Left ventricle myocardium inferior (tissue), 1 donor: Measurements from ENCODE around the gene CCS. TPM values are rescaled to one million over a fixed set of nuclear protein-coding genes. Genes with fewer than 3 reads are reported as not detected.

Experiments
- DNase-seq: peaks from one replicate; pipeline ENCODE4 v3.0.0-alpha.2; 2020
- H3K27ac ChIP-seq: fragments of 200-600 bp; replicated peaks from 2 replicates; pipeline ENCODE4 v1.8.0; 2021
- H3K27me3 ChIP-seq: fragments of 200-600 bp; 2 replicates; pipeline ENCODE4 v1.8.0; 2021; ENCODE audit warnings: low read depth
- H3K36me3 ChIP-seq: fragments of 200-600 bp; 2 replicates; pipeline ENCODE4 v1.8.0; 2021
- H3K4me1 ChIP-seq: fragments of 200-600 bp; 2 replicates; pipeline ENCODE4 v1.8.0; 2021
- H3K4me3 ChIP-seq: fragments of 200-600 bp; 2 replicates; pipeline ENCODE4 v1.8.0; 2021; ENCODE audit warnings: mild to moderate bottlenecking, moderate library complexity
- H3K9me3 ChIP-seq: fragments of 200-600 bp; replicated peaks from 2 replicates; pipeline ENCODE4 v1.8.0; 2021
- intact Hi-C: fragments of 100-400 bp; cut with micrococcal nuclease; formaldehyde crosslinking; loops from one replicate; pipeline ENCODE4 v1.11.0; 2022
- total RNA-seq: library from RNA; stranded (reverse); fragmentation: NEBNext Ultra II Directional; extraction: Animal tissue kit (Norgen Biotek cat#: 25700); gene quantifications from one replicate; pipeline ENCODE4 v1.2.1, GENCODE V29; 2021
- TF ChIP-seq, protein P1 (sequence below): fragments of 200-600 bp; IDR thresholded peaks from 2 replicates; pipeline ENCODE4 v1.8.0; 2021; ENCODE audit warnings: antibody characterized with exemption, mild to moderate bottlenecking, borderline replicate concordance
- donor health status: DM: no; HTN: yes; CAD: no; lungs with severe emphysema.

Gene CCS
- total RNA-seq, 1 donor from 2014 or later, result 25.3 TPM

DNA sequence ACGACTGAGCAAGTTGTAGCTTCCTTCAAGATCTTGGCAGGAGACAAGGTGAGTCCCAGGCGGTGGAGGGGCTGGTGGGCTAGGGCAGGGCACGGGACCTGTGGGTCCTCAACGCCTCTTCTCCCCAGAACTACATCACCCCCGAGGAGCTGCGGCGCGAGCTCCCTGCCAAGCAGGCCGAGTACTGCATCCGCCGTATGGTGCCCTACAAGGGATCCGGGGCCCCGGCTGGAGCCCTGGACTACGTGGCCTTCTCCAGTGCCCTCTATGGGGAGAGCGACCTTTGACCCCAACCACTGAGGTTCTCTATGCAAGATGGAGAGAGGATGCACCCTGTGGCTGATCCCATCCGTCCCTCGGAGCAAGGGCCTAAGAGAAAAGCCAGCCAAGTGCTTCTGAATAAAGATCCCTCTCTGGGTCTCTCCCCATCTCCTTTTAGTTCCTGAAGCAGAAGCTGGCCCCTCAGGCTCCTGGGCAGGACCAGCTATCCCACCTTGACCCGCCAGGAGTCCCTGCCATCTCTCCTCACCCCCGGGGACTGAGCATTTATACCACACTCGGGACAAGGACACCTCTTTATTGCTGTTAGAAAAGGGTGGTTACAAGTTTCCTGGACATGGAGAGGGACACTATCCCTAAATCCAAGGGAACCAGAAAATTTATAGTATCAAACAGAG lies 29.9 kb upstream of the CCS start:
- Histone ChIP-seq H3K36me3 (peaks cover 3% of the 10 kb centered on the region), H3K4me3 (no peak overlapping the region)
- intact Hi-C loops, result no loop called here

GRCh38 chr11:66563832-66564231 lies 29.2 kb upstream of the CCS start:
- no peak overlapping the region for H3K4me3 ChIP-seq
- no peak for DNase-seq
- peaks cover 21% of the 10 kb centered on the region for H3K4me1 ChIP-seq
- peaks cover 3% of the 10 kb centered on the region for H3K36me3 ChIP-seq
- no peaks in the 10 kb centered on the region for H3K9me3 ChIP-seq
- H3K27me3 ChIP-seq, result peaks cover 4% of the 10 kb centered on the region
- TF ChIP-seq, protein P1, sequence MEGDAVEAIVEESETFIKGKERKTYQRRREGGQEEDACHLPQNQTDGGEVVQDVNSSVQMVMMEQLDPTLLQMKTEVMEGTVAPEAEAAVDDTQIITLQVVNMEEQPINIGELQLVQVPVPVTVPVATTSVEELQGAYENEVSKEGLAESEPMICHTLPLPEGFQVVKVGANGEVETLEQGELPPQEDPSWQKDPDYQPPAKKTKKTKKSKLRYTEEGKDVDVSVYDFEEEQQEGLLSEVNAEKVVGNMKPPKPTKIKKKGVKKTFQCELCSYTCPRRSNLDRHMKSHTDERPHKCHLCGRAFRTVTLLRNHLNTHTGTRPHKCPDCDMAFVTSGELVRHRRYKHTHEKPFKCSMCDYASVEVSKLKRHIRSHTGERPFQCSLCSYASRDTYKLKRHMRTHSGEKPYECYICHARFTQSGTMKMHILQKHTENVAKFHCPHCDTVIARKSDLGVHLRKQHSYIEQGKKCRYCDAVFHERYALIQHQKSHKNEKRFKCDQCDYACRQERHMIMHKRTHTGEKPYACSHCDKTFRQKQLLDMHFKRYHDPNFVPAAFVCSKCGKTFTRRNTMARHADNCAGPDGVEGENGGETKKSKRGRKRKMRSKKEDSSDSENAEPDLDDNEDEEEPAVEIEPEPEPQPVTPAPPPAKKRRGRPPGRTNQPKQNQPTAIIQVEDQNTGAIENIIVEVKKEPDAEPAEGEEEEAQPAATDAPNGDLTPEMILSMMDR, result no peak
- H3K27ac ChIP-seq, result no peak overlapping the region
- intact Hi-C loops, result no loop called here

More for the DNA sequence above, 29.9 kb upstream of the CCS start:
- H3K9me3 ChIP-seq, result no peaks in the 10 kb centered on the region
- peaks cover 12% of the 10 kb centered on the region for H3K27me3 ChIP-seq
- no peak overlapping the region for H3K27ac ChIP-seq
- TF ChIP-seq, protein P1, result no peak
- DNase-seq, result no peak
- peaks cover 16% of the 10 kb centered on the region for H3K4me1 ChIP-seq

DNA sequence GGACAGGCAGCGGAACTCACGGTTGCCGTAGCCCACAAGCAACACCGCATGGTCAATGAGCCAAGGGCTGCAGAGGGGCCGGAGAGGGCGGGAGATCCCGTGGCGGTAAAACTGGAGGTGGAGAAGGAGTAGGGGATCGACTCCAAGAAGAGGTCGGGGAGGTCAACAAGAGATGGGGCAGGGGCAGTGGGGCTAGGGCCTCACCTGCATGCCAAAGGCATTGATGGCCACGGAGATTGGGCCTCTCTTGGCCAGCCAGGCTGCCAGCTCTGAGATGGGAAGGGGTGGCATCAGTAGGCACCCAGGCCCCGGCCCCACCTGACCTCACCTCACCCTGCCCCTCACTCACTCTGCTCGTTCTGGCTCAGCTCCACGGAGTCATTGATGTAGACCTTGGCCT lies 28.4 kb upstream of the CCS start:
- Histone ChIP-seq H3K9me3 (no peaks in the 10 kb centered on the region), H3K27me3 (no peaks in the 10 kb centered on the region), H3K36me3 (peaks cover 3% of the 10 kb centered on the region), H3K4me3 (no peak overlapping the region), H3K4me1 (peaks cover 17% of the 10 kb centered on the region), H3K27ac (no peak overlapping the region)
- intact Hi-C loops, result no loop called here
- TF ChIP-seq, protein P1, result no peak
- no peak for DNase-seq

DNA sequence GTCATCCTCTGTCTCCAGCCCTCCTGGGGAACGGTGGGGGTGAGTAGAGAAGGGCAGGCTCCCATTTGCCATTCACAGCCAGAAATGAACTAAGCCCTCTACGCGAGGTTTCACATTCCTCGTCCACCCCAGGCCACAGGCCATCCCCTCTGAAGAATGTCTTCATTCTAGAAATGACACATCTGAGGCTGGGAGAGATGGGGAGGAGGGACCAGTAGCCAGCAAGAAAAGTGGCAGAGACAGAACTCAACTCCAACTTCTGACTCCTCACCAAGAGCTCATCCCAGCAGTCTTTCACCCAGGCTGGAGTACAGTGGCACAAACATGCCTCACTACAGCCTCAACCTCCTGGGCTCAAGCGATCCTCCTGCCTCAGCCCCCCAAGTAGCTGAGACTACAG lies 28.0 kb upstream of the CCS start:
- intact Hi-C loops, result no loop called here
- no peaks in the 10 kb centered on the region for H3K27me3 ChIP-seq
- no peak overlapping the region for H3K4me3 ChIP-seq
- TF ChIP-seq, protein P1, result no peak
- no peak overlapping the region for H3K27ac ChIP-seq
- H3K9me3 ChIP-seq, result no peaks in the 10 kb centered on the region
- peaks cover 17% of the 10 kb centered on the region for H3K4me1 ChIP-seq
- peaks cover 3% of the 10 kb centered on the region for H3K36me3 ChIP-seq
- no peak for DNase-seq

DNA sequence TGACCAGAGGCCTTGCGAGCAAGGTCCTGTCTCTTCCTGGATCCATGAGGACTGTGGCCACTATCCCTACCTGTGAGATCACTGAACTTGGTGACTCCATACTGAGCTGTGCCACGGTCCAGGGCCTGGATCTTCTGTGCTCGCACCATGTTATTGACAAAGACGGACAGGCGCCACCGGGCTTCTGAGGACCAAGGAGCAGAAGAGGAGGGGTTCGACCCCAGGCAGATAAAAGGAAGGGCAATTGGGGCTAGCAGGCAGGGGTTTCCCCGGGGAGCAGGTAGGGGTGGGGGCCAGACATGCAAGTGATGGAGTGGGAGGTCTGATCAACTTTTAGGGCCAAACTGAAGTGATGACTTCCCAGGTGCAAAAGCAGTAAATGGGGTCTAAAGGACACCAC lies 26.8 kb upstream of the CCS start:
- TF ChIP-seq, protein P1, result no peak
- H3K27me3 ChIP-seq, result no peaks in the 10 kb centered on the region
- intact Hi-C loops, result no loop called here
- peaks cover 3% of the 10 kb centered on the region for H3K36me3 ChIP-seq
- H3K9me3 ChIP-seq, result no peaks in the 10 kb centered on the region
- H3K4me1 ChIP-seq, result peaks cover 17% of the 10 kb centered on the region
- no peak for DNase-seq
- H3K27ac ChIP-seq, result no peak overlapping the region
- no peak overlapping the region for H3K4me3 ChIP-seq
